Cardiac muscle cell (in vitro differentiated cells and primary cell): Measurements from ENCODE around the gene RARG. TPM values are rescaled to one million over a fixed set of nuclear protein-coding genes. Genes with fewer than 3 reads are reported as not detected.
"Not testable (repeated sequence)": the region's sequence is repeated elsewhere in the genome, so short reads cannot be mapped to it uniquely, and the experiment has no call there.

Experiments used
- DNase-seq, 2 donors: peaks; one replicate each; pipeline versions ENCODE4 v3.0.0 to v3.0.0-alpha.2; 2010 to 2017; ENCODE audit warnings: low read depth in 1 of 2, low spot score in 1 of 2
- H3K27ac ChIP-seq: fragments of 200-600 bp; sonication (generic); 2 replicates; pipeline ENCODE4 v1.5.1; 2016
- H3K27me3 ChIP-seq: fragments of 200-600 bp; sonication (generic); 2 replicates; pipeline ENCODE4 v1.6.0; 2016; ENCODE audit warnings: control low read depth
- H3K36me3 ChIP-seq: fragments of 200-600 bp; sonication (generic); 2 replicates; pipeline ENCODE4 v1.5.1; 2016; ENCODE audit warnings: control low read depth
- H3K4me1 ChIP-seq: fragments of 200-600 bp; sonication (generic); 2 replicates; pipeline ENCODE4 v1.8.1; 2017; ENCODE audit warnings: low read depth, mild to moderate bottlenecking, mixed run types
- H3K4me3 ChIP-seq: fragments of 200-600 bp; sonication (generic); 2 replicates; pipeline ENCODE4 v1.5.1; 2016; ENCODE audit warnings: mild to moderate bottlenecking
- H3K9me3 ChIP-seq: fragments of 200-600 bp; sonication (generic); 2 replicates; pipeline ENCODE4 v1.5.1; 2017; ENCODE audit warnings: low read depth, mild to moderate bottlenecking, control low read depth
- polyA plus RNA-seq: library from polyadenylated mRNA; unstranded; fragments of >200 nt; fragmentation: Nextera tagmentation; extraction: Ambion mirVana; gene quantifications from 2 replicates; pipeline ENCODE4 v1.2.1, GENCODE V29; 2016
- total RNA-seq: library from RNA; depleted of rRNA; stranded (reverse); fragments of >200 nt; gene quantifications from 2 replicates; pipeline ENCODE4 v1.2.3, GENCODE V29; 2016
- TF ChIP-seq, protein P1 (sequence below): IDR thresholded peaks from 2 replicates; pipeline ENCODE4 v1.5.1; 2012; ENCODE audit warnings: low read depth, mild to moderate bottlenecking, low read length

The RARG gene
- total and polyA plus RNA-seq, 2 experiments from 2014 or later = 13.0 to 30.4 TPM

DNA sequence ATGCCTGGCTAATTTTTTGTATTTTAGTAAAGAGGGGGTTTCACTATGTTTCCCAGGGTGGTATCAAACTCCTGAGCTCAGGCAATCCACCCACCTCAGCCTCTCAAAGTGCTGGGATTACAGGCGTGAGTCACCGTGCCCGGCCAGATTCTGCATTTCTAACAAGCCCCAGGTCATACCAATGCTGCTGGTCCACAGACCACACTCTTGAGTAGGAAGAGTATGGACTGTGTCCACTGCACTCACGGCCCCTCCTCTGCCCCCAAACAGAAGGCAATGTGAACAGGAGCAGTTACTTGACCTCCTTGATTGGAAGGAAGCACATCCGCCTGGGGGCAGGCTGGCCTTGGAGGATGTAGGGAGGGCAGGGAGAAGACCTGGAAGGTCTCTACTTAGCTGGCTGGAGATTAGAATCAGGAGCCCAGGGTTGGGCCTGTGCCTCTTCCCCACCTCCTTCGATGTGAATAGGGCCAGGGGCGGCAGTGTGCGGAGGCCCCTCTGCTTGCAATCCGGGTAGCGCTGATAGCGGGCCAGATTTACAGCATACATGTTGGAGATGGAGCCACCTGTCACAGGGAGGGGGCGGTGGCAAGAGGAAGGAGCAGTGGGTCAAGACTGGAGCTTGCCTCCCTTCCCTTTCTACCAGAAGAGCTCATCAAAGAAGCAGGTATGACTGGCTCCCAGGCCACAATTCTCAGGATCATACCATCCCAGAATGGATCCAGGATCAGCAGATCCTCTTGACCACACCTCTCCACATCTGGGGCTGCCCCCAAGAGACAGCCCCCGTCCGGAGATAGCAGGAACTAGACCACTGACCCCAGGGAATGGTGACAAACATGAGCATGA is 60.9 kb downstream of the RARG start:
- H3K4me1 ChIP-seq = peaks cover 10% of the 10 kb centered on the region
- H3K36me3 ChIP-seq = no peaks in the 10 kb centered on the region
- H3K9me3 ChIP-seq = no peaks in the 10 kb centered on the region
- no peak for DNase-seq
- H3K27me3 ChIP-seq = no peaks in the 10 kb centered on the region
- no peak overlapping the region for H3K4me3 ChIP-seq
- H3K27ac ChIP-seq = no peak overlapping the region
- TF ChIP-seq, protein P1, sequence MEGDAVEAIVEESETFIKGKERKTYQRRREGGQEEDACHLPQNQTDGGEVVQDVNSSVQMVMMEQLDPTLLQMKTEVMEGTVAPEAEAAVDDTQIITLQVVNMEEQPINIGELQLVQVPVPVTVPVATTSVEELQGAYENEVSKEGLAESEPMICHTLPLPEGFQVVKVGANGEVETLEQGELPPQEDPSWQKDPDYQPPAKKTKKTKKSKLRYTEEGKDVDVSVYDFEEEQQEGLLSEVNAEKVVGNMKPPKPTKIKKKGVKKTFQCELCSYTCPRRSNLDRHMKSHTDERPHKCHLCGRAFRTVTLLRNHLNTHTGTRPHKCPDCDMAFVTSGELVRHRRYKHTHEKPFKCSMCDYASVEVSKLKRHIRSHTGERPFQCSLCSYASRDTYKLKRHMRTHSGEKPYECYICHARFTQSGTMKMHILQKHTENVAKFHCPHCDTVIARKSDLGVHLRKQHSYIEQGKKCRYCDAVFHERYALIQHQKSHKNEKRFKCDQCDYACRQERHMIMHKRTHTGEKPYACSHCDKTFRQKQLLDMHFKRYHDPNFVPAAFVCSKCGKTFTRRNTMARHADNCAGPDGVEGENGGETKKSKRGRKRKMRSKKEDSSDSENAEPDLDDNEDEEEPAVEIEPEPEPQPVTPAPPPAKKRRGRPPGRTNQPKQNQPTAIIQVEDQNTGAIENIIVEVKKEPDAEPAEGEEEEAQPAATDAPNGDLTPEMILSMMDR = no peak

DNA sequence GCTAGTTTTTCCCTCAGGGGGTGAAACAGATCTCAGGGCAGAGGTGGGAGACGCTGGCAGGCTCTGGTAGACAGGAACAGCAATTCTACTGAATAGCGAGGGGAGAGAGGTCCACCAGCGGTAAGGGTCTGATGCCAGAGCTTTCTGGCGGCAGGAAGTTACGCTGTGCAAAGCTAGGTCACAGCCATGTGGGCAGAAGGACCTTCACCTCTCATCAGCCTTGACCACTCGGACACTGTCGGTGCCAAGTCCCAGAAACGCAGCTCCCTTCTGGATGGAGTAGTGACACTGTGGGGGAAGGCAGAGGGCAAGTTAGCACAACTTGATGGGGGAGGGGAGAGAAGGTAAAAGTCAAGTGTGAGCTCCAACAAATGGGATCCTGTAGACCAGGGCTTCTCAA is 61.8 kb downstream of the RARG start:
- Histone ChIP-seq H3K4me1 (peaks cover 5% of the 10 kb centered on the region), H3K27ac (no peak overlapping the region), H3K9me3 (no peaks in the 10 kb centered on the region), H3K4me3 (no peak overlapping the region), H3K27me3 (no peaks in the 10 kb centered on the region), H3K36me3 (no peaks in the 10 kb centered on the region)
- TF ChIP-seq, protein P1 = no peak
- no peak for DNase-seq

DNA sequence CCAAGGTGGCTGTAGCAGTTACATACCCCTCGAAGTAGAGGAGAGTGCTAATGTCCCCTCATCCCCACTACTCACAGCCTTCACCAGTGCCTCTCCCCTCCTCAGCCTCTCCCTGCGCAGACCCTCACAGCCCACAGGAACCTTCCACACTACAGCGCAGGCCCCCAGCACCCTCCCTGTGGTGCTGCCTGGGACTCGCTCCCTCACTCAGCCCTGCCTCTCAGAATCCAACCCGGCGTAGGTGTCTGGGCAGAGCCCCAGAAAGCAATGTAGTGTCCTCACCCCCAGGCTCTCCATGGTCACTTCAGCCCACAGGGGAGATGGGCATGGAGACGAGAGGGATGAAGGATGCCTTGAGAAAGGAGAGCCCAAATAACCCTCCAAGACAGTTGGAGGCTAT is 62.4 kb downstream of the RARG start:
- Histone ChIP-seq H3K27me3 (no peaks in the 10 kb centered on the region), H3K27ac (no peak overlapping the region), H3K4me3 (no peak overlapping the region), H3K36me3 (no peaks in the 10 kb centered on the region), H3K4me1 (no peaks in the 10 kb centered on the region), H3K9me3 (no peaks in the 10 kb centered on the region)
- no peak for DNase-seq
- TF ChIP-seq, protein P1 = no peak

DNA sequence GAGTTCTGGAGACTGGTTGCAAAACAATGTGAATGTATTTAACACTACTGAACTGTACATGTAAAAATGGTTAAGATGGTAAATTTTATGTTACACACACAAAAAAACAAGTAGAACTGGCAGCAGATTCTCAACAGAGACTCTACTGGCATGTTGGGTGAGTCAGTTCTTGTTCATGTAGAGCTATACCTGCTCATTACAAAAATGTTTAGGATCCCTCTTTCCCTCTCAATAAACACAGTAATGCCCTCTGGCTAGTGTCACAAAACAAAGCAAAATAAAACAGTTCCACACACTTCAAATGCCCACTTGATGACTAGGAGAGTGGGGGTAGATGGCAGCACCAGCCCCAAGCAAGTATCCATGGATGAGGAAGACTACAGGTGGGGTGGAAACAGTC is 65.2 kb downstream of the RARG start:
- Histone ChIP-seq H3K9me3 (no peaks in the 10 kb centered on the region), H3K27ac (no peak overlapping the region), H3K36me3 (no peaks in the 10 kb centered on the region), H3K4me1 (no peaks in the 10 kb centered on the region), H3K27me3 (no peaks in the 10 kb centered on the region), H3K4me3 (no peak overlapping the region)
- no peak for DNase-seq
- TF ChIP-seq, protein P1 = no peak

DNA sequence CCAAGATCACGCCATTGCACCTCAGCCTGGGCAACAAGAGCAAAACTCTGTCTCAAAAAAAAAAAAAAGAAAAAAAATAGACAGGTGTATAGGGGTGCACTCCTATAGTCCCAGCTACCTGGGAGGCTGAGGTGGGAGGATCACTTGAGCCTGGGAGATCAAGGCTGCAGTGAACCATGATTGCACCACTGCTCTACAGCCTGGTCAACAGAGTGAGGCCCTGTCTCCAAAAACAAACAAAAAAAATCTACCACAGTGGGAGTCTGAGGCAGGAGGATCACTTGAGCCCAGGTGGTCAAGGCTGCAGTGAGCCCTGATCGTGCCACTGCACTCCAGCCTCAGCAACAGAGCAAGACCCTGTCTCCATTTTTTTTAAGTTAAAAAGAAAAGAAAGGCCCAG is 69.0 kb downstream of the RARG start:
- not testable (repeated sequence) for H3K9me3 ChIP-seq, H3K27ac ChIP-seq, H3K27me3 ChIP-seq, H3K4me1 ChIP-seq, H3K4me3 ChIP-seq, DNase-seq, H3K36me3 ChIP-seq

DNA sequence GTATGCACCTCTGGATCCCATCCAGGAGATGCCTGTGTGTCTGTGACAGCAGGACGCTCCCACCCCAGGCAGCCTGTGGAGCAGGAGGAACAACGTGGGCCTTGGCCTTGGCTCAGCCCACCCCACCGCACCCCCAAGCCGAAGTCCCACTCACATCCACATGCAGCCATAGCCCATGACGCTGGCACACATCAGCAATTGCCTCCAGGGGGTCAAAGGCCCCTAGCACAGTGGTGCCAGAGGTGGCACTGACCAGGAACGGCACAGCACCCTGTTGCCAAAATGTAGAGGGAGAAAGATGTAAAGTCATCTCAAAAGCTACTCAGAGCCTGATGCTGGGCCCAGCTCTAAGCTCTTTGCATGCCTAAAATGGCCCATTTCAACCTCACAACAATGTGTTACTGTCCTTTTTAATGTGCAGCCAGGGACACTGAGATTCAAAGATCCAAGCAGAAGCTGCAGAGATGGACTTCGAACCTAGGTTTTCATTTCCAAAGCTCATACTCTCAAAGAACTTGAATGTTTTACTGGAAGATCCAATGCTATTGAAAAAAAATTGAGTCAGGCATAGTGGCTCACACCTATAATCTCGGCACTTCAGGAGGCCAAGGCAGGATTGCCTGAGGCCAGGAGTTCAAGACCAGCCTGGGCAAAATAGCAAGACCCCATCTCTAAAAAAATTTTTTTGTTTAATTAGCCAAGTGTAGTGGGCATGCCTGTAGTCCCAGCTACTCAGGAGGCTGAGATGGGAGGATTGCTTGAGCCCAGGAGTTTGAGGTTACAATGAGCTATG is 70.7 kb downstream of the RARG start:
- no peaks in the 10 kb centered on the region for H3K36me3 ChIP-seq
- no peaks in the 10 kb centered on the region for H3K4me1 ChIP-seq
- DNase-seq = no peak
- H3K4me3 ChIP-seq = no peak overlapping the region
- H3K27ac ChIP-seq = no peak overlapping the region
- no peaks in the 10 kb centered on the region for H3K9me3 ChIP-seq
- TF ChIP-seq, protein P1 = no peak
- no peaks in the 10 kb centered on the region for H3K27me3 ChIP-seq
